SU-DHL-6 (cell line): ENCODE data around the gene TMEM26.

Experiments
- CTCF ChIP-seq: fragments of 200-600 bp; sonication (generic); IDR thresholded peaks from one replicate; pipeline ENCODE4 v1.5.1; 2017; ENCODE audit warnings: antibody characterized with exemption, mild to moderate bottlenecking, low read length, moderate library complexity; ENCODE audit not compliant: insufficient read depth, poor library complexity, severe bottlenecking
- EZH2phosphoT487 ChIP-seq: fragments of 200-600 bp; sonication (generic), shearing (Covaris generic); conservative IDR thresholded peaks from 2 replicates; pipeline ENCODE4 v1.6.1; 2018; ENCODE audit warnings: mild to moderate bottlenecking, antibody characterized with exemption, low read length, moderate library complexity, mixed read lengths

- no peak for TF ChIP-seq CTCF
- TF ChIP-seq EZH2phosphoT487, result no peak
These were observed 7.7 kb upstream of the TMEM26 start for GRCh38 chr10:61460835-61461234.
